ENCODE results near the gene APCDD1. TPM values are rescaled to one million over a fixed set of nuclear protein-coding genes. Genes with fewer than 3 reads are reported as not detected.

APCDD1 gene
- total and polyA plus RNA-seq, 2 experiments from 2014 or later = 0.31 to 1.0 TPM

- Histone ChIP-seq H2AFZ (no peak overlapping the region), H3K4me3 (no peak overlapping the region), H3K27ac (ENCODE audit: low read depth) (no peak overlapping the region), H4K20me1 (replicated peaks; ENCODE audit: insufficient read depth) (peaks cover 20% of the 10 kb centered on the region), H3K9me2 (ENCODE audit: insufficient read depth) (no peaks in the 10 kb centered on the region), H3K4me1 (ENCODE audit: insufficient read depth) (peaks cover 5% of the 10 kb centered on the region; the same call in 1 of the 2 replicates), H3F3A (replicated peaks; ENCODE audit: low read depth) (no peaks in the 10 kb centered on the region), H3K79me2 (replicated peaks; ENCODE audit: insufficient read depth) (peaks cover 77% of the 10 kb centered on the region), H3K27me3 (ENCODE audit: insufficient read depth) (no peaks in the 10 kb centered on the region), H3K36me3 (ENCODE audit: insufficient read depth) (no peaks in the 10 kb centered on the region; the same call in 1 of the 2 replicates), H3K4me2 (no peak overlapping the region)
- Mint-ChIP-seq H3K27me3 (ENCODE audit: insufficient read depth, low read depth, poor library complexity) (peaks cover 7% of the 10 kb centered on the region), H3K9me3 (no peaks in the 10 kb centered on the region), H3K4me1 (peaks cover 17% of the 10 kb centered on the region; the same call in 2 of the 3 replicates), H3K36me3 (ENCODE audit: low read depth) (peaks cover 4% of the 10 kb centered on the region; the same call in 1 of the 3 replicates), H3K27ac (0 out of 2 replicates have a peak overlapping the region, but pooled peaks have one; percentile 14), H3K4me3 (no peak overlapping the region)
- no peak for ATAC-seq
- TF ChIP-seq EZH2 (IDR thresholded peaks at IDR 0.05; ENCODE audit: low read depth, unreplicated experiment) (no peak), JUNB (IDR thresholded peaks at IDR 0.05; ENCODE audit: unreplicated experiment) (no peak), ETS1 (IDR thresholded peaks at IDR 0.05) (no peak), POLR2AphosphoS5 (IDR thresholded peaks at IDR 0.05; ENCODE audit: low read depth) (no peak), STAT1 (IDR thresholded peaks at IDR 0.05; ENCODE audit: unreplicated experiment) (no peak), EZH2phosphoT487 (IDR thresholded peaks at IDR 0.05; ENCODE audit: unreplicated experiment) (no peak), CREB1 (CRISPR knock-in tag; IDR thresholded peaks at IDR 0.05; ENCODE audit: low read depth) (no peak)
- no peak for DNase-seq (ENCODE audit: low spot score)
Measured at GRCh38 chr18:10530002-10530401, 75.6 kb downstream of the APCDD1 start.

- Histone ChIP-seq H3K36me3 (ENCODE audit: insufficient read depth) (no peaks in the 10 kb centered on the region; the same call in 1 of the 2 replicates), H3F3A (replicated peaks; ENCODE audit: low read depth) (no peaks in the 10 kb centered on the region), H3K4me1 (ENCODE audit: insufficient read depth) (peaks cover 5% of the 10 kb centered on the region; the same call in 1 of the 2 replicates), H3K79me2 (replicated peaks; ENCODE audit: insufficient read depth) (peaks cover 77% of the 10 kb centered on the region), H3K27me3 (ENCODE audit: insufficient read depth) (no peaks in the 10 kb centered on the region), H4K20me1 (replicated peaks; ENCODE audit: insufficient read depth) (peaks cover 20% of the 10 kb centered on the region), H3K4me2 (no peak overlapping the region), H3K4me3 (no peak overlapping the region), H3K9me2 (ENCODE audit: insufficient read depth) (no peaks in the 10 kb centered on the region), H3K27ac (ENCODE audit: low read depth) (no peak overlapping the region), H2AFZ (no peak overlapping the region)
- ATAC-seq (no peak), DNase-seq (ENCODE audit: low spot score) (no peak)
- H3K36me3 Mint-ChIP-seq (ENCODE audit: low read depth) = peaks cover 4% of the 10 kb centered on the region; the same call in 1 of the 3 replicates
- no peak overlapping the region for H3K4me3 Mint-ChIP-seq
- H3K27ac Mint-ChIP-seq = no peak overlapping the region
- peaks cover 16% of the 10 kb centered on the region; the same call in 2 of the 3 replicates for H3K4me1 Mint-ChIP-seq
- no peak for TF ChIP-seq ZNF114 (CRISPR knock-in tag; IDR thresholded peaks at IDR 0.05)
- H3K27me3 Mint-ChIP-seq (ENCODE audit: insufficient read depth, low read depth, poor library complexity) = peaks cover 3% of the 10 kb centered on the region
- no peaks in the 10 kb centered on the region for H3K9me3 Mint-ChIP-seq
Measured at GRCh38 chr18:10530852-10531251, 76.4 kb downstream of the APCDD1 start.

- Histone ChIP-seq H3K27me3 (ENCODE audit: insufficient read depth) (no peaks in the 10 kb centered on the region), H3K9me2 (ENCODE audit: insufficient read depth) (no peaks in the 10 kb centered on the region), H4K20me1 (replicated peaks; ENCODE audit: insufficient read depth) (peaks cover 13% of the 10 kb centered on the region), H3K27ac (ENCODE audit: low read depth) (no peak overlapping the region), H2AFZ (no peak overlapping the region), H3K4me3 (no peak overlapping the region), H3K4me1 (ENCODE audit: insufficient read depth) (no peaks in the 10 kb centered on the region), H3K79me2 (replicated peaks; ENCODE audit: insufficient read depth) (peaks cover 71% of the 10 kb centered on the region), H3F3A (replicated peaks; ENCODE audit: low read depth) (no peaks in the 10 kb centered on the region), H3K36me3 (ENCODE audit: insufficient read depth) (no peaks in the 10 kb centered on the region; the same call in 1 of the 2 replicates), H3K4me2 (no peak overlapping the region)
- H3K4me1 Mint-ChIP-seq = peaks cover 9% of the 10 kb centered on the region; the same call in 2 of the 3 replicates
- H3K4me3 Mint-ChIP-seq = no peak overlapping the region
- no peak overlapping the region for H3K27ac Mint-ChIP-seq
- DNase-seq (ENCODE audit: low spot score) (no peak), ATAC-seq (no peak)
- peaks cover 6% of the 10 kb centered on the region; the same call in 2 of the 3 replicates for H3K36me3 Mint-ChIP-seq (ENCODE audit: low read depth)
- TF ChIP-seq ZNF114 (CRISPR knock-in tag; IDR thresholded peaks at IDR 0.05) (no peak), ETS1 (IDR thresholded peaks at IDR 0.05) (no peak), STAT1 (IDR thresholded peaks at IDR 0.05; ENCODE audit: unreplicated experiment) (no peak)
- no peaks in the 10 kb centered on the region for H3K9me3 Mint-ChIP-seq
- no peaks in the 10 kb centered on the region for H3K27me3 Mint-ChIP-seq (ENCODE audit: insufficient read depth, low read depth, poor library complexity)
Measured at GRCh38 chr18:10533111-10533510, 78.7 kb downstream of the APCDD1 start.

All from GM23338 (cell line).